Spleen (tissue), 7 donors: Measurements from ENCODE around the gene LTN1.

Experiments
- POLR2A ChIP-seq, 3 donors: fragments of 450-650 bp; IDR thresholded peaks; one replicate each; pipeline ENCODE4 v1.5.1; 2017; ENCODE audit warnings: antibody characterized with exemption in 3 of 3, mild to moderate bottlenecking in 1 of 3
- POLR2AphosphoS5 ChIP-seq, 3 donors: sonication (generic); formaldehyde crosslinking; IDR thresholded peaks; one replicate each; pipeline ENCODE4 v1.5.1; 2017; ENCODE audit warnings: antibody characterized with exemption in 3 of 3
- TF ChIP-seq, protein P1 (sequence below), 11 experiments: fragments of 200-600 bp in 7 of 11; fragments of 450-650 bp in 4 of 11; sonication (generic) in 4 of 11; IDR thresholded peaks in 8 of 11; conservative IDR thresholded peaks in 3 of 11; 1 replicate in 7 of 11; 2 replicates in 4 of 11; pipeline versions ENCODE4 v1.4.0 to v1.8.0; 2016 to 2021; ENCODE audit warnings: antibody characterized with exemption in 11 of 11, inconsistent platforms in 4 of 11, mild to moderate bottlenecking in 1 of 11
- donor health status: DM: no; HTN: no; CAD: no; lungs with moderate emphysema.
- donor health status: DM: no; HTN: no; CAD: no.
- donor health status: DM: no; HTN: no; CAD: no.

DNA sequence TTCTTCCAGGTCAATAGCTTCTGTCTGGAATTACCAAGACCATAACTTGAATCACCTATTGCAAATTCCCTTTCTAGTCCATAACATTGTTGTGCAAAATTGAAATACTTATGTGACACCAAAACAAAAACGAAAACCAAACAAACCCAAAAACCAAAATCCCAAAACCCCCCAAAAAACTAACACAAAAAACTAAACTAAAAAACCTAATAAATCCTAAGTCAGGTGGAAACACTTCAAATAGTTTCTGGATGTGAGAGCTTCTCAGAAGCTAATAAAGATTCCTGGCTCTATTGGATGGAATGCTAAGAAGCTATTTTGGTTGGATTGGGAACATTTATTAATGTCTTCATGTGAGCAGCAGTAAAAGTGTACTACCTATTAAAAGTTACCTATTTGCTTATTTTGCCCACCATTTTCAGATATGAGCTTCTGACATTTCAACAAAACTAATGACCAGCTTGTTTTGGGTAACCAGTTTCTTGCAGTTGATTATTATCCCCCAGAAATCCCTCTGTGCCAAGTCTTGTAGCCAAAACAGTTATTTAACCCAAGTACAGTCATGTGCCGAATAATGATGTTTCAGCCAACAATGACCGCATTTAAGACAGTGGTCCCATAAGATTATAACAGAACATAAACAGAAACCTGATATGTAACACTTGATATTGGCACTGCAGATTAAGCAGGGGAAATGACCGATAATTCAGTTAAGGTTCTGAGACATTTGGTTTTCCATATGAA is 76.4 kb downstream of the LTN1 start:
- TF ChIP-seq, protein P1, sequence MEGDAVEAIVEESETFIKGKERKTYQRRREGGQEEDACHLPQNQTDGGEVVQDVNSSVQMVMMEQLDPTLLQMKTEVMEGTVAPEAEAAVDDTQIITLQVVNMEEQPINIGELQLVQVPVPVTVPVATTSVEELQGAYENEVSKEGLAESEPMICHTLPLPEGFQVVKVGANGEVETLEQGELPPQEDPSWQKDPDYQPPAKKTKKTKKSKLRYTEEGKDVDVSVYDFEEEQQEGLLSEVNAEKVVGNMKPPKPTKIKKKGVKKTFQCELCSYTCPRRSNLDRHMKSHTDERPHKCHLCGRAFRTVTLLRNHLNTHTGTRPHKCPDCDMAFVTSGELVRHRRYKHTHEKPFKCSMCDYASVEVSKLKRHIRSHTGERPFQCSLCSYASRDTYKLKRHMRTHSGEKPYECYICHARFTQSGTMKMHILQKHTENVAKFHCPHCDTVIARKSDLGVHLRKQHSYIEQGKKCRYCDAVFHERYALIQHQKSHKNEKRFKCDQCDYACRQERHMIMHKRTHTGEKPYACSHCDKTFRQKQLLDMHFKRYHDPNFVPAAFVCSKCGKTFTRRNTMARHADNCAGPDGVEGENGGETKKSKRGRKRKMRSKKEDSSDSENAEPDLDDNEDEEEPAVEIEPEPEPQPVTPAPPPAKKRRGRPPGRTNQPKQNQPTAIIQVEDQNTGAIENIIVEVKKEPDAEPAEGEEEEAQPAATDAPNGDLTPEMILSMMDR (IDR thresholded peaks at IDR 0.05 in 8 of 11, conservative IDR thresholded peaks at IDR 0.05 in 3 of 11), result no peak
- no peak for TF ChIP-seq POLR2A (IDR thresholded peaks at IDR 0.05)
- TF ChIP-seq POLR2AphosphoS5 (IDR thresholded peaks at IDR 0.05), result no peak
